PC-9 (cell line): Measurements from ENCODE around the gene LIX1.

Experiments used
- CTCF ChIP-seq: fragments of 200-600 bp; sonication (generic); conservative IDR thresholded peaks from 2 replicates; pipeline ENCODE4 v1.6.1; 2017; ENCODE audit warnings: mixed run types, antibody characterized with exemption, mild to moderate bottlenecking, moderate library complexity
- EZH2 ChIP-seq: fragments of 200-600 bp; sonication (generic); IDR thresholded peaks from 2 replicates; pipeline ENCODE4 v1.8.0; 2017; ENCODE audit warnings: antibody characterized with exemption, low read depth

GRCh38 chr5:97133101-97133500 is 9.3 kb downstream of the LIX1 start:
- TF ChIP-seq CTCF (no peak), EZH2 (no peak)
